Ishikawa (cell line): ENCODE measurements around the gene RAD23B.

Experiments used
- CEBPB ChIP-seq: IDR thresholded peaks from 2 replicates; pipeline ENCODE4 v1.6.1; 2012
- EGR1 ChIP-seq: IDR thresholded peaks from 2 replicates; pipeline ENCODE4 v1.6.1; 2012
- FOXM1 ChIP-seq: IDR thresholded peaks from 2 replicates; pipeline ENCODE4 v1.6.1; 2012; ENCODE audit warnings: low read depth, borderline replicate concordance
- TEAD4 ChIP-seq: IDR thresholded peaks from 2 replicates; pipeline ENCODE4 v1.6.1; 2012
- TF ChIP-seq, protein P1 (sequence below): IDR thresholded peaks from 2 replicates; pipeline ENCODE4 v1.6.1; 2012

GRCh38 chr9:107273634-107274033 is 9.4 kb upstream of the RAD23B start:
- TF ChIP-seq, protein P1, sequence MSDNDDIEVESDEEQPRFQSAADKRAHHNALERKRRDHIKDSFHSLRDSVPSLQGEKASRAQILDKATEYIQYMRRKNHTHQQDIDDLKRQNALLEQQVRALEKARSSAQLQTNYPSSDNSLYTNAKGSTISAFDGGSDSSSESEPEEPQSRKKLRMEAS: no peak
- TF ChIP-seq CEBPB (no peak), EGR1 (no peak), TEAD4 (no peak), FOXM1 (no peak)
